ACC112 (cell line): ENCODE measurements around the gene EWSR1.

ENCODE experiments used
- H2AFZ ChIP-seq: fragments of 200-600 bp; sonication (generic); one replicate; pipeline ENCODE4 v1.6.0; 2017; ENCODE audit warnings: antibody characterized with exemption, low read length; ENCODE audit not compliant: unreplicated experiment
- H3K27ac ChIP-seq: fragments of 200-600 bp; sonication (generic); 2 replicates; pipeline ENCODE4 v1.5.1; 2014; ENCODE audit warnings: low read depth, mild to moderate bottlenecking, antibody characterized with exemption, low read length, moderate library complexity
- H3K27me3 ChIP-seq: fragments of 200-600 bp; sonication (generic); 2 replicates; pipeline ENCODE4 v1.6.1; 2014; ENCODE audit warnings: mild to moderate bottlenecking, antibody characterized with exemption, low read length, moderate library complexity, mixed read lengths; ENCODE audit not compliant: insufficient read depth
- H3K36me3 ChIP-seq: fragments of 200-600 bp; sonication (generic); 2 replicates; pipeline ENCODE4 v1.6.1; 2016; ENCODE audit warnings: mild to moderate bottlenecking, antibody characterized with exemption, low read length, moderate library complexity, mixed read lengths; ENCODE audit not compliant: insufficient read depth
- H3K4me1 ChIP-seq: fragments of 200-600 bp; sonication (generic); one replicate; pipeline ENCODE4 v1.6.1; 2016; ENCODE audit warnings: low read length, mixed read lengths; ENCODE audit not compliant: insufficient read depth, unreplicated experiment, control insufficient read depth
- H3K4me3 ChIP-seq: fragments of 200-600 bp; sonication (generic); 2 replicates; pipeline ENCODE4 v1.5.1; 2014; ENCODE audit warnings: mild to moderate bottlenecking, low read depth, low read length
- H3K79me2 ChIP-seq: fragments of 200-600 bp; sonication (generic); one replicate; pipeline ENCODE4 v1.6.0; 2016; ENCODE audit warnings: low read length; ENCODE audit not compliant: control insufficient read depth, unreplicated experiment, insufficient read depth

EWSR1 gene

GRCh38 chr22:29313576-29314466 lies 45.8 kb downstream of the EWSR1 start:
- H3K79me2 ChIP-seq, result no peaks in the 10 kb centered on the region
- H3K27me3 ChIP-seq, result peaks cover 33% of the 10 kb centered on the region
- no peak overlapping the region for H3K4me3 ChIP-seq
- H3K4me1 ChIP-seq, result peaks cover 13% of the 10 kb centered on the region
- H3K27ac ChIP-seq, result no peak overlapping the region
- no peaks in the 10 kb centered on the region for H3K36me3 ChIP-seq
- no peak overlapping the region for H2AFZ ChIP-seq

- peak overlapping the region; percentile 8; the same call in 1 of the 2 replicates for H3K4me3 ChIP-seq
- no peak overlapping the region for H2AFZ ChIP-seq
- H3K4me1 ChIP-seq, result peaks cover 13% of the 10 kb centered on the region
- no peak overlapping the region for H3K27ac ChIP-seq
- H3K27me3 ChIP-seq, result peaks cover 33% of the 10 kb centered on the region
- no peaks in the 10 kb centered on the region for H3K36me3 ChIP-seq
- H3K79me2 ChIP-seq, result no peaks in the 10 kb centered on the region
Measured at GRCh38 chr22:29314537-29315285, 46.6 kb downstream of the EWSR1 start.

GRCh38 chr22:29315286-29316140 lies 47.4 kb downstream of the EWSR1 start, which contains the start of gene RASL10A:
Gene RASL10A (minus strand): TSS chr22:29315697. CDS start chr22:29315246, 451 bp downstream.
- H3K4me3 ChIP-seq, result peak within 1 kb of the TSS; percentile 8; the same call in 1 of the 2 replicates
- H3K27me3 ChIP-seq, result peaks cover 33% of the 10 kb centered on the region

GRCh38 chr22:29316141-29316828 lies 48.2 kb downstream of the EWSR1 start:
- H3K36me3 ChIP-seq, result no peaks in the 10 kb centered on the region
- peaks cover 4% of the 10 kb centered on the region for H3K4me1 ChIP-seq
- no peak overlapping the region for H2AFZ ChIP-seq
- peaks cover 33% of the 10 kb centered on the region for H3K27me3 ChIP-seq
- H3K4me3 ChIP-seq, result no peak overlapping the region
- no peaks in the 10 kb centered on the region for H3K79me2 ChIP-seq
- H3K27ac ChIP-seq, result no peak overlapping the region

More at GRCh38 chr22:29315286-29316140, 47.4 kb downstream of the EWSR1 start, which contains the start of gene RASL10A:
- H3K79me2 ChIP-seq, result no peaks in the 10 kb centered on the region
- peaks cover 10% of the 10 kb centered on the region for H3K4me1 ChIP-seq
- H3K27ac ChIP-seq, result no peak within 1 kb of the TSS
- H2AFZ ChIP-seq, result no peak within 1 kb of the TSS
- no peaks in the 10 kb centered on the region for H3K36me3 ChIP-seq

- no peaks in the 10 kb centered on the region for H3K4me1 ChIP-seq
- H3K4me3 ChIP-seq, result no peak overlapping the region
- H3K27ac ChIP-seq, result no peak overlapping the region
- no peaks in the 10 kb centered on the region for H3K36me3 ChIP-seq
- peaks cover 33% of the 10 kb centered on the region for H3K27me3 ChIP-seq
- H3K79me2 ChIP-seq, result no peaks in the 10 kb centered on the region
- H2AFZ ChIP-seq, result no peak overlapping the region
Measured at GRCh38 chr22:29317827-29318454, 49.9 kb downstream of the EWSR1 start.

- no peak overlapping the region for H3K4me3 ChIP-seq
- no peaks in the 10 kb centered on the region for H3K79me2 ChIP-seq
- peaks cover 24% of the 10 kb centered on the region for H3K27me3 ChIP-seq
- H3K27ac ChIP-seq, result no peak overlapping the region
- no peaks in the 10 kb centered on the region for H3K4me1 ChIP-seq
- H3K36me3 ChIP-seq, result no peaks in the 10 kb centered on the region
- no peak overlapping the region for H2AFZ ChIP-seq
Measured at GRCh38 chr22:29319072-29319471, 51.0 kb downstream of the EWSR1 start.

GRCh38 chr22:29320546-29320945 lies 52.5 kb downstream of the EWSR1 start:
- Histone ChIP-seq H3K79me2 (no peaks in the 10 kb centered on the region), H2AFZ (no peak overlapping the region), H3K27me3 (peaks cover 12% of the 10 kb centered on the region), H3K27ac (no peak overlapping the region), H3K4me3 (no peak overlapping the region), H3K36me3 (no peaks in the 10 kb centered on the region), H3K4me1 (no peaks in the 10 kb centered on the region)

GRCh38 chr22:29323641-29324040 lies 55.6 kb downstream of the EWSR1 start:
- Histone ChIP-seq H3K79me2 (no peaks in the 10 kb centered on the region), H3K4me1 (no peaks in the 10 kb centered on the region), H3K27ac (no peak overlapping the region), H3K4me3 (no peak overlapping the region), H3K36me3 (no peaks in the 10 kb centered on the region), H2AFZ (no peak overlapping the region), H3K27me3 (no peaks in the 10 kb centered on the region)

GRCh38 chr22:29325356-29325755 lies 57.3 kb downstream of the EWSR1 start:
- H3K27ac ChIP-seq, result no peak overlapping the region
- H3K4me1 ChIP-seq, result no peaks in the 10 kb centered on the region
- H3K27me3 ChIP-seq, result no peaks in the 10 kb centered on the region
- no peaks in the 10 kb centered on the region for H3K79me2 ChIP-seq
- H3K4me3 ChIP-seq, result no peak overlapping the region
- no peaks in the 10 kb centered on the region for H3K36me3 ChIP-seq
- no peak overlapping the region for H2AFZ ChIP-seq
